H1 (cell line): ENCODE data around the gene IGF2BP3. TPM values are rescaled to one million over a fixed set of nuclear protein-coding genes. Genes with fewer than 3 reads are reported as not detected.

ENCODE experiments used
- CTCF ChIA-PET: fragments of 300-600 bp; sonication (Branson Sonifier 250); formaldehyde crosslinking; loops from one replicate; lab custom pipeline; 2021; ENCODE audit not compliant: partially characterized antibody; lab: Charles Lee
- POLR2A ChIA-PET: fragments of 300-600 bp; sonication (Branson Sonifier 250); formaldehyde crosslinking; loops from one replicate; lab custom pipeline; 2021; ENCODE audit warnings: inconsistent platforms; ENCODE audit not compliant: partially characterized antibody; lab: Charles Lee
- DNase-seq, 2 experiments: peaks; one replicate each; pipeline versions ENCODE4 v3.0.0 to v3.0.0-alpha.2; 2010 to 2022; ENCODE audit warnings: low spot score in 2 of 2, low read depth in 1 of 2, mixed read lengths in 1 of 2
- FAIRE-seq: peaks from 2 replicates; lab custom pipeline; 2011; peaks lifted over from hg19 to GRCh38; lab: Jason Lieb, UNC
- H2AFZ ChIP-seq: 2 replicates; pipeline ENCODE4 v1.8.1; 2012; ENCODE audit warnings: low read length, inconsistent platforms
- H2AK5ac ChIP-seq: 2 replicates; pipeline ENCODE4 v1.6.1; 2013; ENCODE audit warnings: low read depth, low read length
- H2BK120ac ChIP-seq: replicated peaks from 2 replicates; pipeline ENCODE3; 2013; ENCODE audit warnings: low read depth, low read length, inconsistent platforms
- H2BK12ac ChIP-seq: 2 replicates; pipeline ENCODE4 v1.6.1; 2013; ENCODE audit warnings: low read depth, low read length
- H2BK15ac ChIP-seq: 2 replicates; pipeline ENCODE4 v1.6.1; 2013; ENCODE audit warnings: low read length
- H2BK20ac ChIP-seq: 2 replicates; pipeline ENCODE4 v1.6.1; 2013; ENCODE audit warnings: low read length
- H2BK5ac ChIP-seq: 2 replicates; pipeline ENCODE4 v1.6.1; 2013; ENCODE audit warnings: low read depth, low read length
- H3K14ac ChIP-seq: 2 replicates; pipeline ENCODE4 v1.6.1; 2013; ENCODE audit warnings: inconsistent platforms; ENCODE audit not compliant: insufficient read length
- H3K18ac ChIP-seq: 2 replicates; pipeline ENCODE4 v1.6.1; 2013; ENCODE audit warnings: low read length; ENCODE audit errors: extremely low read depth
- H3K23ac ChIP-seq: 2 replicates; pipeline ENCODE4 v1.6.1; 2013; ENCODE audit warnings: inconsistent platforms; ENCODE audit not compliant: insufficient read length
- H3K23me2 ChIP-seq: 2 replicates; pipeline ENCODE4 v1.6.1; 2013; ENCODE audit warnings: low read depth, low read length
- H3K27ac ChIP-seq: 2 replicates; pipeline ENCODE4 v1.6.1; 2011; ENCODE audit warnings: low read depth, low read length, inconsistent platforms
- H3K27me3 ChIP-seq, 4 experiments: replicated peaks in 1 of 4; 1 replicate in 1 of 4; 2 replicates in 3 of 4; pipeline versions ENCODE4 v1.6.1 to v1.8.1; 2011 to 2013; ENCODE audit warnings: low read length in 3 of 4, mild to moderate bottlenecking in 3 of 4, inconsistent platforms in 2 of 4, mixed read lengths in 2 of 4, moderate library complexity in 1 of 4; ENCODE audit not compliant: control insufficient read depth in 3 of 4, insufficient read depth in 3 of 4; ENCODE audit errors: extremely low read depth in 1 of 4
- H3K36me3 ChIP-seq, 4 experiments: 2 replicates each; pipeline versions ENCODE4 v1.6.1 to v1.8.1; 2011 to 2013; ENCODE audit warnings: mild to moderate bottlenecking in 4 of 4, low read length in 3 of 4, moderate library complexity in 2 of 4, control low read depth in 1 of 4, inconsistent platforms in 1 of 4; ENCODE audit not compliant: insufficient read depth in 4 of 4, control insufficient read depth in 2 of 4
- H3K4ac ChIP-seq: replicated peaks from 2 replicates; pipeline ENCODE3; 2013; ENCODE audit warnings: low read length, low read depth, mixed read lengths, inconsistent platforms; ENCODE audit not compliant: insufficient read length
- H3K4me1 ChIP-seq, 4 experiments: replicated peaks in 1 of 4; 1 replicate in 1 of 4; 2 replicates in 3 of 4; pipeline versions ENCODE4 v1.6.1 to v1.8.1; 2011 to 2013; ENCODE audit warnings: low read length in 3 of 4, inconsistent platforms in 2 of 4, mixed read lengths in 1 of 4; ENCODE audit not compliant: insufficient read depth in 4 of 4, control insufficient read depth in 3 of 4
- H3K4me2 ChIP-seq, 2 experiments: 2 replicates each; pipeline versions ENCODE4 v1.6.1 to v1.8.1; 2011 to 2013; ENCODE audit warnings: low read depth in 2 of 2, low read length in 2 of 2, control low read depth in 1 of 2, inconsistent platforms in 1 of 2, mild to moderate bottlenecking in 1 of 2; ENCODE audit not compliant: insufficient read depth in 1 of 2
- H3K4me3 ChIP-seq, 4 experiments: fragments of 200-600, 300-600 bp in 1 of 4; sonication (generic), shearing (Covaris generic), sonication (Bioruptor Twin) in 1 of 4; 2 replicates each; pipeline versions ENCODE4 v1.5.1 to v1.8.1; 2011 to 2016; ENCODE audit warnings: low read length in 4 of 4, low read depth in 3 of 4, control low read depth in 2 of 4, inconsistent platforms in 2 of 4, mild to moderate bottlenecking in 2 of 4, mixed read lengths in 1 of 4, moderate library complexity in 1 of 4; ENCODE audit not compliant: insufficient read depth in 2 of 4; ENCODE audit errors: extremely low read depth in 1 of 4
- H3K56ac ChIP-seq: replicated peaks from 2 replicates; pipeline ENCODE3; 2013; ENCODE audit warnings: low read depth, mild to moderate bottlenecking, mixed read lengths, low read length, inconsistent platforms; ENCODE audit not compliant: insufficient read length
- H3K79me1 ChIP-seq: 2 replicates; pipeline ENCODE4 v1.6.1; 2013; ENCODE audit warnings: low read depth, low read length, control low read depth
- H3K79me2 ChIP-seq, 2 experiments: 2 replicates each; pipeline versions ENCODE4 v1.6.1 to v1.8.1; 2012 to 2013; ENCODE audit warnings: low read length in 2 of 2, mild to moderate bottlenecking in 2 of 2, inconsistent platforms in 1 of 2; ENCODE audit not compliant: insufficient read depth in 2 of 2, control insufficient read depth in 1 of 2
- H3K9ac ChIP-seq, 4 experiments: replicated peaks in 1 of 4; 1 replicate in 1 of 4; 2 replicates in 3 of 4; pipeline versions ENCODE4 v1.6.1 to v1.8.1; 2011 to 2013; ENCODE audit warnings: low read depth in 3 of 4, low read length in 3 of 4, control low read depth in 2 of 4, mild to moderate bottlenecking in 2 of 4, moderate library complexity in 2 of 4, inconsistent platforms in 1 of 4; ENCODE audit errors: extremely low read depth in 1 of 4
- H3K9me3 ChIP-seq, 2 experiments: 2 replicates each; pipeline versions ENCODE4 v1.6.1 to v1.8.1; 2012 to 2013; ENCODE audit warnings: mild to moderate bottlenecking in 2 of 2, moderate library complexity in 2 of 2, control low read depth in 1 of 2, inconsistent platforms in 1 of 2, low read depth in 1 of 2, low read length in 1 of 2, mixed read lengths in 1 of 2; ENCODE audit not compliant: insufficient read depth in 2 of 2
- H4K20me1 ChIP-seq, 2 experiments: replicated peaks in 1 of 2; 2 replicates each; pipeline versions ENCODE3 to v1.8.1; 2011 to 2013; ENCODE audit warnings: inconsistent platforms in 2 of 2, low read length in 2 of 2, mild to moderate bottlenecking in 1 of 2; ENCODE audit not compliant: insufficient read depth in 2 of 2, control insufficient read depth in 1 of 2
- H4K5ac ChIP-seq: 2 replicates; pipeline ENCODE4 v1.6.1; 2013; ENCODE audit warnings: low read length, low read depth, mixed read lengths, inconsistent platforms; ENCODE audit not compliant: insufficient read length
- H4K8ac ChIP-seq: 2 replicates; pipeline ENCODE4 v1.8.0; 2013; ENCODE audit warnings: mild to moderate bottlenecking, moderate library complexity, low read length, inconsistent platforms; ENCODE audit not compliant: insufficient read depth; ENCODE audit errors: extremely low read depth
- H4K91ac ChIP-seq: replicated peaks from 2 replicates; pipeline ENCODE3; 2013; ENCODE audit warnings: low read length, mixed read lengths, inconsistent platforms; ENCODE audit not compliant: insufficient read length
- ASH2L ChIP-seq: fragments of 200-600, 300-600 bp; sonication (generic); IDR thresholded peaks from one replicate; pipeline ENCODE4 v1.7.1; 2017; ENCODE audit warnings: low read length
- BRCA1 ChIP-seq: IDR thresholded peaks from 2 replicates; pipeline ENCODE4 v1.6.1; 2012; ENCODE audit warnings: low read depth, low read length, improper control_type of control experiment
- CHD1 ChIP-seq: IDR thresholded peaks from 2 replicates; pipeline ENCODE4 v1.6.1; 2012; ENCODE audit warnings: low read depth, low read length, improper control_type of control experiment
- EGR1 ChIP-seq: IDR thresholded peaks from 2 replicates; pipeline ENCODE4 v1.6.1; 2011; ENCODE audit warnings: low read depth, low read length, borderline replicate concordance
- GTF2F1 ChIP-seq: IDR thresholded peaks from 2 replicates; pipeline ENCODE4 v1.6.1; 2012; ENCODE audit warnings: low read depth, low read length, improper control_type of control experiment, borderline replicate concordance
- HDAC2 ChIP-seq, 2 experiments: fragments of 300-600 bp in 1 of 2; sonication (generic) in 1 of 2; IDR thresholded peaks; 2 replicates each; pipeline ENCODE4 v1.6.1; 2011 to 2012; ENCODE audit warnings: low read depth in 2 of 2, low read length in 2 of 2, mild to moderate bottlenecking in 2 of 2, moderate library complexity in 2 of 2, borderline replicate concordance in 1 of 2, inconsistent platforms in 1 of 2
- HDAC6 ChIP-seq: IDR thresholded peaks from one replicate; pipeline ENCODE4 v1.7.1; 2012; ENCODE audit warnings: low read depth, mild to moderate bottlenecking, inconsistent platforms, low read length, moderate library complexity
- MAFK ChIP-seq: IDR thresholded peaks from 2 replicates; pipeline ENCODE4 v1.6.1; 2012; ENCODE audit warnings: low read depth, mild to moderate bottlenecking, improper control_type of control experiment, low read length
- NRF1 ChIP-seq: IDR thresholded peaks from 2 replicates; pipeline ENCODE4 v1.6.1; 2011; ENCODE audit warnings: mild to moderate bottlenecking, low read depth, low read length, improper control_type of control experiment
- POU5F1 ChIP-seq: IDR thresholded peaks from 2 replicates; pipeline ENCODE4 v1.6.1; 2011; ENCODE audit warnings: low read depth, mild to moderate bottlenecking, low read length, moderate library complexity
- SRF ChIP-seq: IDR thresholded peaks from 2 replicates; pipeline ENCODE4 v1.6.1; 2011; ENCODE audit warnings: mild to moderate bottlenecking, low read depth, low read length, moderate library complexity
- SUZ12 ChIP-seq: fragments of 200-600 bp; sonication (generic); IDR thresholded peaks from 2 replicates; pipeline ENCODE4 v1.6.1; 2012; ENCODE audit warnings: mild to moderate bottlenecking, inconsistent platforms, low read length, moderate library complexity, mixed read lengths
- TAF1 ChIP-seq: IDR thresholded peaks from 2 replicates; pipeline ENCODE4 v1.6.1; 2011; ENCODE audit warnings: mild to moderate bottlenecking, low read depth, low read length
- WGBS, 2 experiments: shearing (Covaris generic) in 1 of 2; methylation state at CpG; one replicate each; pipeline versions ENCODE4 v1.1.6 to v1.1.7; 2013 to 2015; ENCODE audit warnings: low lambda C conversion rate in 2 of 2, mixed read lengths in 2 of 2, inconsistent platforms in 1 of 2, low coverage in 1 of 2, missing lambda C conversion rate in 1 of 2; ENCODE audit not compliant: insufficient replicate concordance in 2 of 2, insufficient coverage in 1 of 2, insufficient read length in 1 of 2; ENCODE audit errors: extremely low coverage in 1 of 2, missing lambda C conversion rate in 1 of 2; 5-methylcytosine and 5-hydroxymethylcytosine counted together
- polyA plus RNA-seq, 7 experiments: library from polyadenylated mRNA; depleted of rRNA in 3 of 7; stranded (reverse) in 5 of 7; unstranded in 2 of 7; fragments of >200 nt in 5 of 7; fragments of 200-250 nt in 2 of 7; gene quantifications; 1 replicate in 5 of 7; 2 replicates in 1 of 7; 4 replicates in 1 of 7; pipeline versions ENCODE4 v1.2.1 to v1.2.3, GENCODE V29; 2011 to 2013; ENCODE audit warnings: missing spikeins in 2 of 7, mixed read lengths in 2 of 7
- total RNA-seq: library from RNA; stranded (reverse); fragmentation: NEBNext Ultra II Directional; extraction: Animal tissue kit (Norgen Biotek cat#: 25700); gene quantifications from 2 replicates; pipeline ENCODE4 v1.2.1, GENCODE V29; 2021
- TF ChIP-seq, protein P1 (sequence below): IDR thresholded peaks from 2 replicates; pipeline ENCODE4 v1.6.1; 2011; ENCODE audit warnings: low read depth, mild to moderate bottlenecking, low read length; ENCODE audit not compliant: insufficient read depth

The IGF2BP3 gene
- total and polyA plus RNA-seq, 2 of the 8 experiments (the other 6 are each of a cell fraction or from before 2014, with no cell fraction given): 66.3 to 193 TPM

DNA sequence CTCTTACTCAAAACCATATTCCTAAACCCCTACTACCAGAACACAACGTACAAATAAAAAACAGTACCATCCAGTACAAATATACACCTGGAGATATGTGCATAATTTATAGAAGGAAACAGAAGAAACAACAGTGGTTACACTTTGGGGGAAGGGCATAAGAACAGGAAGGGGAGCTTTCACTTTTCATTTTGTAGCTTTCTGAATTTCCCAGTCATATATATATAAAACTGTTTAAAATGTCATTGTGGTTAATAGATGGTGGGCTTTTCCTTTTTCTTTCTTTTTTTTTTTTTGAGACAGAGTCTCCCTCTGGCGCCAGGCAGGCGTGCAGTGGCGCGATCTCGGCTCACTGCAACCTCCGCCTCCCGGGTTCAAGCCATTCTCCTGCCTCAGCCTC, 124.0 kb downstream of the IGF2BP3 start:
- no peak overlapping the region for H2AFZ ChIP-seq
- WGBS, 2 experiments: 88% methylated on average over 2 of the region's 8 CpGs; no CpG with 5 or more reads in 1 of the 2 experiments
- ChIA-PET CTCF (interaction anchor here (1.3 to 1.5 kb wide), 2 partner anchors 12 to 16 kb away, joined by 3 to 5 read pairs; no protein-coding TSS in a partner anchor), POLR2A (interaction anchor here (0.6 kb wide), 1 partner anchor 11 kb away, joined by 3 read pairs; no protein-coding TSS in a partner anchor)
- H3K4me3 ChIP-seq: no peak overlapping the region
- no peaks in the 10 kb centered on the region for H3K9me3 ChIP-seq
- H3K56ac ChIP-seq: no peak overlapping the region
- H2BK12ac ChIP-seq: no peak overlapping the region
- DNase-seq (no peak), FAIRE-seq (no peak)
- H2BK20ac ChIP-seq: no peak overlapping the region
- peaks cover 0 to 3% (median 2%) of the 10 kb centered on the region in 4 experiments; a peak in 1 of 7 replicates for H3K4me1 ChIP-seq
- no peak overlapping the region for H3K23ac ChIP-seq
- no peak overlapping the region for H3K9ac ChIP-seq
- no peak overlapping the region for H3K18ac ChIP-seq
- H2AK5ac ChIP-seq: no peak overlapping the region
- H3K27ac ChIP-seq: no peak overlapping the region
- no peak overlapping the region for H4K91ac ChIP-seq
- no peak overlapping the region for H3K14ac ChIP-seq
- no peak overlapping the region for H2BK5ac ChIP-seq
- no peaks in the 10 kb centered on the region for H3K27me3 ChIP-seq
- H4K5ac ChIP-seq: no peak overlapping the region
- H3K79me2 ChIP-seq: peaks cover 0 to 18% of the 10 kb centered on the region in 2 experiments; a peak in 2 of 4 replicates
- H2BK15ac ChIP-seq: no peak overlapping the region
- no peak overlapping the region for H2BK120ac ChIP-seq
- no peaks in the 10 kb centered on the region for H3K79me1 ChIP-seq
- H3K4me2 ChIP-seq: no peak overlapping the region
- peaks cover 1 to 7% of the 10 kb centered on the region in 2 experiments for H4K20me1 ChIP-seq
- H3K23me2 ChIP-seq: no peaks in the 10 kb centered on the region
- peaks cover 28 to 93% (median 65%) of the 10 kb centered on the region in 4 experiments for H3K36me3 ChIP-seq
- H4K8ac ChIP-seq: no peak overlapping the region
- no peak overlapping the region for H3K4ac ChIP-seq
- TF ChIP-seq NRF1 (no peak), HDAC6 (no peak), SUZ12 (no peak), ASH2L (no peak), EGR1 (no peak), BRCA1 (no peak), GTF2F1 (no peak), SRF (no peak), HDAC2 (IDR thresholded peaks at IDR 0.05; ENCODE audit: borderline replicate concordance in 1 of 2, low read depth in 2 of 2, low read length in 2 of 2) (no peak), CHD1 (no peak), MAFK (no peak), TAF1 (no peak), POU5F1 (no peak)
- TF ChIP-seq, protein P1, sequence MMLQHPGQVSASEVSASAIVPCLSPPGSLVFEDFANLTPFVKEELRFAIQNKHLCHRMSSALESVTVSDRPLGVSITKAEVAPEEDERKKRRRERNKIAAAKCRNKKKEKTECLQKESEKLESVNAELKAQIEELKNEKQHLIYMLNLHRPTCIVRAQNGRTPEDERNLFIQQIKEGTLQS: no peak
